HG03280 (cell line): Measurements from ENCODE around the gene RBM33.

ENCODE experiments used
- ATAC-seq: cut with Tn5 transposase; IDR thresholded peaks from one replicate; pipeline ENCODE4 v1.9.1; 2021; ENCODE audit warnings: mild to moderate bottlenecking, moderate library complexity; ENCODE audit not compliant: unreplicated experiment

The RBM33 gene

DNA sequence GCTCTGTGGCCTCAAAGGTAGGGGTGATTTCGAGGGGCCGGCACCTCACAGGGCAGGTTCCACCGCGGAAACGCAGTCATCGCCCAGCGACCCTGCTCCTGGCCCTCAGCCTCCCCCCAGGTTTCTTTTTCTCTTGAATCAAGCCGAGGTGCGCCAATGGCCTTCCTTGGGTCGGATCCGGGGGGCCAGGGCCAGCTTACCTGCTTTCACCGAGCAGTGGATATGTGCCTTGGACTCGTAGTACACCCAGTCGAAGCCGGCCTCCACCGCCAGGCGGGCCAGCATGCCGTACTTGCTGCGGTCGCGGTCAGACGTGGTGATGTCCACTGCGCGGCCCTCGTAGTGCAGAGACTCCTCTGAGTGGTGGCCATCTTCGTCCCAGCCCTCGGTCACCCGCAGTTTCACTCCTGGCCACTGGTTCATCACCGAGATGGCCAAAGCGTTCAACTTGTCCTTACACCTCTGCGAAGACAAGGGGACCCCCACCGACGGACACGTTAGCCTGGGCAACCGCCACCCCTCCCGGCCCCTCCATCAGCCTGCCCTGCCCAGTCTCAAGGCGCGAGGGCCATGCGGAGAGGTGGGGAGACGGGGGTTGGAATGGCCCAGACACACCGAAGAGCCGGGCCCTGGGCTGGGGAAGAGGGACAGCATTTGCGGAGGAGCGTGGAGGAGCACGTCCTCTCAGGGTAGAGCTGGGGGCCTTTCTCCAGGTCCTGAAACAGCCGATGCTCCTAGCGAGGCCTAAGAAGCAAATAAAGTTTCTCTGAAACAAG, 161.8 kb downstream of the RBM33 start:
- ATAC-seq, result no peak

GRCh38 chr7:155807065-155807671, 162.7 kb downstream of the RBM33 start:
- ATAC-seq, result no peak

DNA sequence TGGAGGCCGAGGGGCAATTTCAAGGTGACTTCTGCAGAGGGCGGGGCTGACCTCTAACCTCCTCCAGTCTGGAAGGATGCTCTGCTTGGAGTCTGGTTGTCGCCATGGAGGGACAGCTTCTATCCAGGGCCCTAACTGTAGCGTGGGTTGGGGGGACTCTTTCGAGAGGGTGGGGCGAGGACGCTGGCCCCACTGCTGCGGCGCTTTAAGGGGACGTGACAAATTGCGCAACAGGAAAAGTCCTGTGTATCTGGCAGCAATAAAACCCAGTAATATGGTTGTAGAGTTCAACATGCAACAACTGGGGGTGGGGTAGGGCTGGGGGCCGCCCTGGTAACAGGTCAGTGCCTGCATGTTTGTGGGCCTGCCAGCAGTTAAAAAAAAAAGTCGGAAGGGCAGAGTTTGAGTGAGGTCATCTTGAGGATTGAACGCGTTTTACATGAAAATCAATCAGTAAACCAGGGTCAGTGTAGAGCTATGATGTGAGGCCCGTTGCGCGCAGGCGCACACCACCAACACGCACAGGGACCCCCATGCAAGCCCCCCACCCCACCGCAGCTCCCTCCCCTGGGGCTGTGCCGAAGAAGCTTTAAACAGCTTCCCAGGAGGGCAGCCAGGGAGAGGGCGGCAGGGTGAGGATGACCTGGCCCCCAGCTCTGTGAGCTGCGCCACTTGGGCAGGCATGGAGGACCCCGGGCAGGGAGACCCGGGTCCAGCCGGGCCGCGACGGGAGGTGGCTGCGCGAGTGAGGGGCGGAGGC, 163.5 kb downstream of the RBM33 start:
- ATAC-seq, result no peak

- ATAC-seq, result no peak
Measured at GRCh38 chr7:155808549-155809331, 164.3 kb downstream of the RBM33 start.

- no peak for ATAC-seq
Measured at GRCh38 chr7:155809332-155809946, 165.0 kb downstream of the RBM33 start.

GRCh38 chr7:155809947-155810769, 165.7 kb downstream of the RBM33 start:
- ATAC-seq, result no peak

GRCh38 chr7:155810770-155811559, 166.5 kb downstream of the RBM33 start:
- ATAC-seq, result no peak

GRCh38 chr7:155811560-155811894, 167.1 kb downstream of the RBM33 start:
- ATAC-seq, result no peak

DNA sequence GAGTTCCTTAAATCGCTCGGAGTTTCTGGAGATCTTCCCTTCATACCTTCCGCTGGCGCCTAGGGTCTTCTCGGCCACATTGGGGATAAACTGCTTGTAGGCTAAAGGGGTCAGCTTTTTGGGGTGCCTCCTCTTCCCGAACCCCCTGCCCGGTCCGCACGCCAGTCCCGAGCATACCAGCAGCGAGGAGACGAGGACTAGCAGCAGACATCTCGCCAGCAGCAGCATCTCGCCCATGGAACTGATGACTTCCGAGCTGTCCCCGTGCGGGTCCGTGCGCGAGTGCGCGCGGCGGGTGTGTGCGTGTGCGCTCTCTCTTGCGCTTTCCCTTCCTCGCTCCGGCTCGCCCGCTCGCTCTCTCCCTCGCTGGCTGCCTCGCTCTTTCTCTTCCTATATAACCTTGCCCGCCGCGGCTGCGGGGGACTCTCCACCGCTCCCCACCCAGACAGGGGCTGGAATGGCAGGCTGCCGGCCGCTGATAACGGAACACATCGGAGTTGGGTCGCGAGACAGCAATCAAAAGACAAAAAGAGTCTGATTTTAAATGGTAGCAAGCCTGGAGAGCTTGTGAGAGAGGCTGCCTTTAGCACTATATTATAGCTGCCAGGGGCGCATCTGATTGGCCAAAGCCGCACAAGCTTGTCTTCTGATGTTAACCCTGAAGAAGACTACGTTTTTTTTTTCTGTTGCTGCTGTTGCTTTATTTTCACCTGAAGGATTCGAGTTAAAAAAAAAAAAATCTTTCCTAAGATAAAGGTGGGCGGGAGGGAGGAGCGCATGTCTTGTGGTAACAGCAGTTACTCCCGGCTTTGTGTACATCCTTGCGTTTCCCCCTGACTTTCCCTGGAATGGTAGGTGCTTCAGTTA, 167.7 kb downstream of the RBM33 start, which contains the start of gene SHH:
Gene SHH (minus strand): TSS at position 569 of the 867 bp plus-strand sequence. CDS start 341 bp downstream, at position 228.
- ATAC-seq, result no peak

DNA sequence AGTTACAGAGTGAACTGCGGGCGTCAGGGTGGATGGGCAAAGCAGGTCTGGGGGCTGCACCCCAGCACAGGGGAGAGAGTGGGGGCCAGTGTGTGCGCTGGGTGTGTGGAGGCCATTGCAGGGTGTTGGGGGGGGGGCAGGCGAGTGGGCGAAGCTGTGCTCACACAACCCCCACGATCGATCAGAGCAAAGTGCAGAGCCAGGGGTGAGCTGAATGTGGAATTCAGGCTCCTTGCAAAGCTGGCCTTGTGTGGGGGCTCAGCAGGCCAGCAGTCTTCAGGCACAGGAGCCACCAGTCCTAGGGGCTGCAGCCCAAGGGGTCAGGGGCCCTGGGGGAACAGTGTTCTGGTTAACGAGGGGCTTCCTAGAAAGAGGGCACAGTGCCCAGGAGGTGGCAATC, 168.7 kb downstream of the RBM33 start:
- no peak for ATAC-seq

DNA sequence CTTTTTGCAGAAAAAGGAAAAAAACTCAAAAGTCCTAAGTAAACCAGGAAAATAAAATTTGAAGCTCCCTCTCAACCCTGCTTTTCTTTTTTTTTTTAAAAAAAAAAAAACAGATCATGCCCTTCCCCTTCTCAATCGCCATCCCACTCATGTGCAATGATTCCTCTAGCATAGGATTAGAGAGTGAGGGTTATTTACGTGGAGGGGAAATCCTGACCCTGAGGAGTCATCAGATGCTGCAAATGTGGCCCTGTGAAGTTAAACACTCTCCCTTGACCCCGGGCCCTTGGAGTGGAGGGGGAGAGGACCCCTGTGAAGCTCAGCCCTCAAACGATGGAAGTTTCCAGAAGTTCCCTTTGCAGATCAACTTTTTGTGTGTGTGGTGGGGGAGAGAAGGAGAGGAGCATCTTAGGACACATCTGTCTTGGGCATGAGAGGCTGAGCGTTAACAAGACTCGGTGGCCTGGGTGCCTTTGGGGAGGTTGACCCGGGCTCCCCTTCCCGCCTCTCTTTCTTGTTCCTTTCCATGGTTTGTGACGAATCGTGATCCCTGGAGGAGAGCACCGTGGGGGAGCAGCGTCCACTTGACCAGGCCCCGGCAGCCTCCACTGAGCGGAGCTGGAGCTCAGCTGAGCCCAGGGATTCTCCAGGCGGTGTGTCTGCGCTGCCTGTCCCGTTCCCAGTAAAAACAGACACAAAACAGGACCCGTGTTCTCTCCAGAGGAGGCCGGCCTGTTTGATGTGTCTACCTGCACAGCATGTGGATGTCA, 169.3 kb downstream of the RBM33 start:
- no peak for ATAC-seq

- no peak for ATAC-seq
Measured at GRCh38 chr7:155814316-155815276, 170.1 kb downstream of the RBM33 start.

DNA sequence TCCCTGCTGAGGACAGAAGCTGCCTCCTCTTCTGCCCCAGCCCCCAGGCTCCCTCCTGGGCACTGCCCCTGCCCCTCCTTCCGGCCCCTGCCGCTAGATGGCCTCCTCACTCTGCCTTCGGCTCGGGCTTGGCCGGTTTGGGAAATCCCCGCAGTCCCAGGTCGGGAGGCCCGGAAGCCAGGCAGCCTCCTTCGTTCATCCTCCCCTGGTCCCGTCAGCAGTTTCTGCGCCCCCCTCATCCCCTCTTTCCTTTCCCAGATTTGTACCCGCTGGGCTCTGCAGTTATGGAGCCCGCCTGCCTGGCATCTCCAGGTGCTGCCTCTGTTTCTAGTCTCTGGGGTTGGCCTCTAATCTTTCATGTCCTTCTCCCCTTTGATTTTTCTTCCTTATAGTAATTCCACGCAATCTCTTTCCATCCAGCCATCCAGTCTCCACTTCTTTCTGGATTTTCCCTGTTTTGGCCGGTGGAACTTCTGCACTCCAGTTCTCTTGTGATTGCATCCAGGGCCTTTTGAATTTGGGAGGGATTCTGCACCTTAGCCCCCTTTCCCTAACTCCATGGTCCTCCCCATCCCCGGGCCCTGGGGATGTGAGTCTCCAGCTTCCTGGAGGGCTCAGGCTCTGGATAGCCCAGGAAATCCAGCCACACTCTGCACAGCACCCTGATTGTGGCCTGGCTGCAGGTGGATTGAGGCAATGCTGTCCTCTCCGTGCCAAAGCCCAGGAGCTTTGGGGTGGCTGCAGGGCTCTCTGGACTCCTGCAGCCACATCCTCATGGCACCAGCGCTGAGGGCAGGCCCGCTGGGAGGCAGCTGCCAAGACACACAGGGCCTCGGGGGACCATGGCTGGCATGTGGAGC, 171.1 kb downstream of the RBM33 start:
- peak; percentile 89 for ATAC-seq

DNA sequence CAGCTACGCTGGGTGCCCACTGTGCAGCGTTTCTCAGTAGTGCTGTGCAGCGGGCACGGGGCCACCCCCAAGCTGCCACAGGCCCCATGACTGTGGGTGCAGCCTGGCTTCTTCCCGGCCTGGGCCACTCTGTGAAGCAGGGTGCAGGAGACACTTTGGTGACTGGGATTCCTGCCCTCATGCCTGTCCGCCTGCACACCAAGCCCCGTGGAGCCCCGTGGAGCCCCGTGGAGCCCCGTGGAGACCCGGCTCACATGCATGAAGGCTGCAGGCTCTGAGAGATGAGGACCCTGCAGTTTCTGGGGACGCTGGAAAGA, 171.7 kb downstream of the RBM33 start:
- no peak for ATAC-seq

DNA sequence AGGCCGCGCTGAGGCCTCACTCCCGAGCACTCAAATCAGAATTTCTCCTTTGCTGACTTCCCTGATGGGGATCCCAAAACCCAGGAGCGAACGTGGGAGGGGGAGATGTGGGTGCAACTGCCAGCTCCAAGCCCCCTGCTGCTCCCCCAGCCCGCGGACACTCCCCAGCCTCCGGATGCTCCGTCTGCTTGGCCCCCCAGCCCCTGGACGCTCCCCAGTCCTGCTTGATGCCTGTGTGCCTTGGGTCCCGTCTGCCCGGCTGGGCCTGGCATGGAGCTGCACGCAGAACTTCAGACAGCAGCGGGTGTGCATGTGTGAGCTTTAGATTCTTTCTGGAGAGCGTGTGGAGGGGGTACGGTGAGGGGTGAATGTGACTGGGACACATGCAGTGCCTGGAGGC, 172.5 kb downstream of the RBM33 start:
- ATAC-seq, result no peak
